Muscle layer of duodenum (tissue), 2 donors: ENCODE results near the gene TESK2.
"Not testable (repeated sequence)": the region's sequence is repeated elsewhere in the genome, so short reads cannot be mapped to it uniquely, and the experiment has no call there.

ENCODE experiments used
- H3K27ac ChIP-seq: one replicate; pipeline ENCODE4 v1.7.0; 2013; ENCODE audit warnings: mild to moderate bottlenecking, low read length
- H3K27me3 ChIP-seq: one replicate; pipeline ENCODE4 v1.7.0; 2013; ENCODE audit warnings: low read depth, mild to moderate bottlenecking, control low read depth, low read length
- H3K36me3 ChIP-seq, 2 donors: one replicate each; pipeline ENCODE4 v1.7.0; 2013; ENCODE audit warnings: low read length in 2 of 2, control low read depth in 1 of 2, mild to moderate bottlenecking in 1 of 2; ENCODE audit not compliant: insufficient read depth in 2 of 2, control insufficient read depth in 1 of 2
- H3K4me1 ChIP-seq, 2 donors: one replicate each; pipeline ENCODE4 v1.7.0; 2013; ENCODE audit warnings: low read length in 2 of 2, mild to moderate bottlenecking in 2 of 2, control low read depth in 1 of 2, moderate library complexity in 1 of 2; ENCODE audit not compliant: insufficient read depth in 2 of 2, control insufficient read depth in 1 of 2
- H3K4me3 ChIP-seq, 2 donors: one replicate each; pipeline ENCODE4 v1.7.0; 2013; ENCODE audit warnings: low read length in 2 of 2, low read depth in 1 of 2, mild to moderate bottlenecking in 1 of 2
- H3K9me3 ChIP-seq, 2 donors: one replicate each; pipeline ENCODE4 v1.7.0; 2013; ENCODE audit warnings: low read length in 2 of 2, control low read depth in 1 of 2, mild to moderate bottlenecking in 1 of 2; ENCODE audit not compliant: control insufficient read depth in 1 of 2
- donor health status: healthy.

TESK2 gene

DNA sequence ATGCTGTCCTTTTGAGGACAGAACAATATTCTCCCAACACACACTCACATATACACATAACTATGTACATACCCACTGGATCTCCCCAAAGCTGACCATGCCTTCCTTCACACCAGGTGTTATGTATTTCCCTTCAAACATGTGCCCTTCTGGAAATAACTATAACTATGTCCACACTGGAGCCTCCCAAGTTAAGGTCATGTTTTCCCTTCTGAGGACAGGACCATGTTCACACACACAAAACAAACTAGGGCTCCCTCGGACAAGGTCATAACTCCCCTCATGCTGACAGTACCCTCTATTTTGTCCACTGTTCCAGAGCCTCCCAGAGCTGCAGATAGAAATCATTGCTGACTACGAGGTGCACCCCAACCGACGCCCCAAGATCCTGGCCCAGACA is 16.9 kb upstream of the TESK2 start:
- no peak overlapping the region for H3K27ac ChIP-seq
- H3K27me3 ChIP-seq, result no peaks in the 10 kb centered on the region
- H3K4me1 ChIP-seq, result peaks cover 0 to 8% of the 10 kb centered on the region in 2 donors
- H3K9me3 ChIP-seq, result no peaks in the 10 kb centered on the region
- H3K36me3 ChIP-seq, result peaks cover 35 to 38% of the 10 kb centered on the region in 2 donors
- H3K4me3 ChIP-seq, result no peak overlapping the region

DNA sequence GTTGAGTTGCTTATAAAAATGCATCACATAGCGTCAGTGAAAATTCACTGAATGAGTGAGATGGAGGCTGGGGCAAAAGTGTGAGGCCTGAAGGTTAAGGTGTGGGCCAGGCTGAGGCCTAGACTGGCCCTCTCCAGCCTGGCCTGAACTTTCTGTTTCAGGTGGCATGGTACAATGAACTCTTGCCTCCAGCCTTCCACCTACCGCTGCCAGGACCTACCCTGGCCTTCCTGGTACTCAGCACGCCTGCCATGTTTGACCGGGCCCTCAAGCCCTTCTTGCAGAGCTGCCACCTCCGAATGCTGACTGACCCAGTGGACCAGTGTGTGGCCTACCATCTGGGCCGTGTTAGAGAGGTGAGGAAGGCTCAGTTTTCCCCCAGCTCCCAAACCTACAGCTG is 16.2 kb upstream of the TESK2 start:
- peaks cover 28 to 31% of the 10 kb centered on the region in 2 donors for H3K36me3 ChIP-seq
- no peak overlapping the region for H3K27ac ChIP-seq
- H3K9me3 ChIP-seq, result no peaks in the 10 kb centered on the region
- no peaks in the 10 kb centered on the region for H3K27me3 ChIP-seq
- H3K4me1 ChIP-seq, result peaks cover 0 to 8% of the 10 kb centered on the region in 2 donors
- H3K4me3 ChIP-seq, result no peak overlapping the region

DNA sequence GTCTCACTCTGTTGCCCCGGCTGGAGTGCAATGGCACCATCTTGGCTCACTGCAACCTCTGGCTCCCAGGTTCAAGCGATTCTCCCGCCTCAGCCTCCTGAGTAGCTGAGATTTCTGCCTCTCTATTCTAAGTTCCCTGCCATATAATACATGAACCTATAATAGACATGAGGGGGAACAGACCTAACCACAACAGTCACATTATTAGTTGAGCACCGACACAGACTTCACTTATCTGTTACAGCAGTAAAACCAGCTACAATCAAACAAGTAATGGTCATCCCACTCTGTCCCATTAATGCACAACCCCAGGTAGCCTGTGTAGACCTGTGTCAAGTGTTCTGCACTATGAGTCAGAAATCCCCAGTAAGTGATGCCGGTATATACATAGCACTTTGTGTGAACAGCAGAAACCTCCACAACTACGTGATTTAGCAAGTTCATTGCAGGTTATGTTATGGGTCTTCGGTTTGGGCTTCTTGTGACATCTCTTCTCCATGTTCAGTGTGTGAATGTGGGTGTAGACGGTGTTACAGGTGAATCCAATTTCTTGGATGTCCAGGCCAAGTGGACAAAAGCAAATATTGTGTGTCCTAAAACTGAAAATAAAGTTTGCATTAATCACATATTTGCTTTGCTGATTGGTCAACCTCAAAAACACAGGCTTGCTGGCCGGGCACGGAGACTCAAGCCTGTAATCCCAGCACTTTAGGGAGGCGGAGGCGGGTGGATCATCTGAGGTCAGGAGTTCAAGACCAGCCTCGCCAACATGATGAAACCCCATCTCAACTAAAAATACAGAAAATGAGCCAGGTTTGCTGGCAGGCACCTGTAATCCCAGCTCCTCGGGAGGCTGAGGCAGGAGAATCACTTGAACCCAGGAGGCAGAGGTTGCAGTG is 12.7 kb upstream of the TESK2 start:
- Histone ChIP-seq H3K9me3 (no peaks in the 10 kb centered on the region), H3K27me3 (no peaks in the 10 kb centered on the region), H3K27ac (no peak overlapping the region), H3K4me3 (no peak overlapping the region), H3K36me3 (peaks cover 3 to 7% of the 10 kb centered on the region in 2 donors), H3K4me1 (peaks cover 0 to 28% of the 10 kb centered on the region in 2 donors)

DNA sequence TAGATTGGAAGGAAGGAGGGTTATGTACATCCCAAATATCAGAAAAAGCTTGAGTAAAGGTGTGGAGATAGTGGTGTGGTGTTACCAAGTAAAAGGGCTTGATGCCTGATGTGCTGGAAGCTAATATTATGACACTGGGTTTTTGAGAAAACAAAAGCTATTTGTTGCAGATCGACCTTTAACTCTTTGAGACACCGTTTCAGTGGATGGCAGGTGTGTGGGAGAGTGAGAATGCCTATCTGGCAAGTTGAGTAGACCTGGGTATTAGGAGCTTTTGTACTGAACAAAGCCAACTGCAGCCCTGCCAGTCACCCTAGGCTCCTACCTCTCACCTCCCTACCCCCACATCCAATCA is 10.5 kb upstream of the TESK2 start:
- peaks cover 0 to 24% of the 10 kb centered on the region in 2 donors for H3K4me1 ChIP-seq
- peak overlapping the region in 1 of 2 donors; percentile 90 for H3K4me3 ChIP-seq

DNA sequence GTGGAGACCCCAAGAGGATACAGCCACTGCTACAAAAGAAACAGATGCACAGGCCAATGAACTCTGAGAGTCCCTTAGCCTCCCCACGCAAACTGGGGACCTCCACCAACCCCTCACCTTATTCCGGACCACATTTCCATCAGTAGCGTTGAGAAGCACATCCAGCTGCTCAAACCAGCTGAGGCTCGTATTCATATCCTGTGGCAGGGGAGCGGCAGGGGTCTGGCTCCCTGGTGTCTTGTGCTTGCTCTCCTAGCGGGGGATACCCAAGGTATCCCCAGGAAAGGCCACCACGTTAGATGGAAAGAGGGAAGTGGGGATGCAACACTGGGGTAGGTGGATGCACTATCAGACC is 8.4 kb upstream of the TESK2 start:
- no peaks in the 10 kb centered on the region for H3K27me3 ChIP-seq
- peak overlapping the region; percentile 90 to 91 for H3K4me3 ChIP-seq
- H3K4me1 ChIP-seq, result peaks cover 0 to 24% of the 10 kb centered on the region in 2 donors
- peak overlapping the region; percentile 77 for H3K27ac ChIP-seq
- no peaks in the 10 kb centered on the region for H3K36me3 ChIP-seq
- H3K9me3 ChIP-seq, result no peaks in the 10 kb centered on the region

More for the DNA sequence above, 10.5 kb upstream of the TESK2 start:
- Histone ChIP-seq H3K27me3 (no peaks in the 10 kb centered on the region), H3K9me3 (no peaks in the 10 kb centered on the region), H3K36me3 (no peaks in the 10 kb centered on the region), H3K27ac (no peak overlapping the region)

DNA sequence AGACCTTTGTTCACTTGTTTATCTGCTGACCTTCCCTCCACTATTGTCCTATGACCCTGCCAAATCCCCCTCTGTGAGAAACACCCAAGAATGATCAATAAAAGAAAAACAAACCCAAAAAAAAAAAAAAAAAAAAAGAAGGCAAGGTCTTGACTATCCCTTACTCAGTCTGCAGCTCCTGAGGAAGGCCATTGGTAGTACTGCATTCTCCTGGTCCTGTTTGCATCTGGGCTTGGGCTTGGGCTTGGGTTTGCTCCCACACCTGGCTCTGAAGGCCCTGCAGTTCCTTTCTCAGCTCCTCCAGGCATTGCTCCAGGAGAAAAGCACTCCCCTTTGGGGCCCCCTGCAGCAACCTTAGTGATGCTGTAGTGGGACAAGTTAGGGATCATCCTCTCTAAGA is 7.3 kb upstream of the TESK2 start:
- no peaks in the 10 kb centered on the region for H3K36me3 ChIP-seq
- H3K4me3 ChIP-seq, result no peak overlapping the region
- peaks cover 0 to 24% of the 10 kb centered on the region in 2 donors for H3K4me1 ChIP-seq
- H3K27ac ChIP-seq, result no peak overlapping the region
- no peaks in the 10 kb centered on the region for H3K27me3 ChIP-seq
- no peaks in the 10 kb centered on the region for H3K9me3 ChIP-seq

DNA sequence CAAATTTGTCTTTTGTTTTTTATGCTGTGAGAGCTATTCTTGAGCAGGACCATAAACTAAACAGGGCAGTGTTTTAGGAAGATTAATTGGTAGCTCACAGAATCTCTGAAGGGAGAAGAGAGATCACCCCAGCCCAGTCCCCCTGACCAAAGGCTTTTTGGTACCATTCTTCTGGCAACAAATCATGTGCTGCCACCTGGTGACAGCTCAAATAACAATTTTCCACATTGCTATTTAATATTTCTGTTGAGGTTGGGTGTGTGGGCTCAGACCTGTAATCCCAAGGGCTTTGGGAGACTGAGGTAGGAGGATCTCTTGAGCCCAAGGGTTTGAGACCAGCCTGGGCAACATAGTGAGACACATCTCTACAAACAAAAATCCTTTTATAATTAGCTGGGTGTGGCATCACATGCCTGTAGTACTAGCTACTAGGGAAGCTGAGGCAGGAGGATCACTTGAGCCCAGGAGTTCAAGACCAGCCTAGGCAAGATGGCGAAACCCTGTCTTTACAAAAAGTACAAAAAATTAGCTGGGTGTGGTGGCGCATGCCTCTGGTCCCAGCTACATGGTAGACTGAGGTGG is 2.2 kb upstream of the TESK2 start:
- Histone ChIP-seq H3K36me3 (no peaks in the 10 kb centered on the region), H3K27ac (no peak overlapping the region), H3K4me3 (no peak overlapping the region), H3K27me3 (no peaks in the 10 kb centered on the region), H3K9me3 (no peaks in the 10 kb centered on the region), H3K4me1 (peaks cover 0 to 13% of the 10 kb centered on the region in 2 donors)

DNA sequence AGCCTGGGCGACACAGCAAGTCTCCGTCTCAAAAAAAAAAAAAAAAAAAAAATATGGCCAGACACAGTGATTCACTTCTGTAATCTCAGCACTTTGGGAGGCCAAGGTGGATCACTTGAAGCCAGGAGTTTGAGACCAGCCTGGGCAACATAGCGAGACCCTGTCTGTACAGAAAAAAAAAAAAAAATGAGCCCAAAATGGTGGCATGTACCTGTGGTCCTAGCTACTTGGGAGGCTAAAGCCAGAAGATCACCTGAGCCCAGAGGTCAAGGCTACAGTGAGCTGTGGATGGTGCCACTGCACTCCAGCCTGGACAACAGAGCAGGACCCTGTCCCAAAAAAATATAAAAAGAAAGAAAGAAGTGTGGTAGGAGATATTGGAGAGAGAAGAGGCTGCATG is 1.7 kb upstream of the TESK2 start:
- Histone ChIP-seq H3K27ac (no peak overlapping the region), H3K9me3 (no peaks in the 10 kb centered on the region), H3K4me3 (no peak overlapping the region), H3K27me3 (no peaks in the 10 kb centered on the region), H3K36me3 (no peaks in the 10 kb centered on the region), H3K4me1 (peaks cover 0 to 13% of the 10 kb centered on the region in 2 donors)

DNA sequence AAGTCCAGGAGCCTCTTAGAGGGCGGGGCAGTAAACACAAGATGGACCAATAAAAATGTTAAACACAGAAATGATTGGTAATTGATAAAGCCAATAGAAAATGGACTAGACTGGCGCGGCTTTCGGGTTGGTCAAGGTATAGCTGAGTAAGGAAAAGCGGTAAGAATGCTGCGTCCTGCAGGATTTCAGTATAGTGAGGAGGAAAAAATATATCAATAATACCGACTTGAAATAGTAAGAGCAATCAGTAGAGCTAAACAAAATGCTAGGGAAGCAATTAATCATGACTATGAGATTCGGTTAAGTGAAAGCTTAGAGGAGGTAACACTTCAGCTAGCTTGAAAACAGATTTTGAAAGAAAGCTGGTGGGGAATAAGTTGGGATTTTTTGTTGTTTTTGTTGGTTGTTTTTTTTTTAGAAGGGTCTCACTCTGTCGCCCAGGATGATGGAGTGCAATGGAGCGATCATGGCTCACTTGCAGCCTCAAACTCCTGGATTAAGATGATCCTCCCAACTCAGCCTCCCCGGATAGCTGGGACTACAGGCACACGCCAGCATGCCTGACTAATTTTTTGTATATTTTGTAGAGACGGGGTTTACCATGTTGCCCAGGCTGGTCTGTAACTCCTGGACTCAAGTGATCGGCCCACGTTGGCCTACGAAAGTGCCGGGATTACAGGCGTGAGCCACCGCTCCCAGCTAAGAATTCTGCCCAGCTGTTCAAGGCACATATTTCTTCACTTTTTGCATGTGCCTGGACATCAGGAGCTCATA is 711 bp upstream of the TESK2 start:
- Histone ChIP-seq H3K36me3 (no peaks in the 10 kb centered on the region), H3K27ac (no peak overlapping the region), H3K9me3 (no peaks in the 10 kb centered on the region), H3K4me3 (peak overlapping the region; percentile 83 to 93), H3K27me3 (no peaks in the 10 kb centered on the region), H3K4me1 (peaks cover 0 to 13% of the 10 kb centered on the region in 2 donors)

DNA sequence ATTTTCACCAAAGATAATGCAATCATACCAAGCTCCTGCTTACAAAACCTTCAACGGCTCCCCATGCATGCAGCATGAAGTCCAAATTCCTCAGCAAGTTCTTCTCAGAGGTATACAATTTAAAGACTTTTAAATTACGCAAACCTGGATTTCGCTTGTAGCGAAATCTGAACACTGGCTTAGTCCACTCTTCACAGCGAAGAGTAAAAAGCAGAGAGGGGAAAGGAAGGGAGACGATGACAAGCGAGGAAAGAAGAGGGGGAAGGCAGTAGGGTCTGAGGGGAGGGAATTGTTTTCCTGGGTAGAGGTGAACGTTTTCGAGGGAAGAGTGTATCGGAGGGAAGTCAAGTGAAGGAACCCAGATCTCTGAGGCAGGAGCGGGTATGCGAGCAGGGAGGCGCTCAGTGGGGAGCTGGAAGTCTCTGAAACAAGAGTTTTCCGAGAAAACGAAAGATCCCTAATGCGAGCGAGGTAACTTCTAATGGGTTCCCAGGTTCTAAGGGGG is 790 bp downstream of the TESK2 start:
- Histone ChIP-seq H3K27ac (peak overlapping the region; percentile 49), H3K36me3 (no peaks in the 10 kb centered on the region), H3K4me1 (peaks cover 0 to 13% of the 10 kb centered on the region in 2 donors), H3K4me3 (peak overlapping the region; percentile 83 to 93), H3K9me3 (no peaks in the 10 kb centered on the region), H3K27me3 (no peaks in the 10 kb centered on the region)

DNA sequence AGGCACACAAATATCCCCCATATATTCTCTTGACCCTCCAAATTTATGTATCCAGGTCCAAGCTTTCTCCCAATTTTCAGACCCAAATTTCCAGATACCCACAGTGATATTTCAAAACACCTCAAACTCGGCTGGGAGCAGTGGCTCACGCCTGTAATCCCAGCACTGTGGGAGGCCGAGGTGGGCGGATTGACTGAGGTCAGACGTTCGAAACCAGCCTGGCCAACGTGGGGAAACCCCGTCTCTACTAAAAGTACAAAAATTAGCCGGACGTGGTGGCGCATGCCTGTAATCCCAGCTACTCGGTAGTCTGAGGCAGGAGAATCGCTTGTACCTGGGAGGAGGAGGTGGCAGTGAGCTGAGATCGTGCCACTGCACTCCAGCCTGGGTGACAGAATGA is 1.6 kb downstream of the TESK2 start:
- not testable (repeated sequence) for H3K27me3 ChIP-seq, H3K36me3 ChIP-seq, H3K9me3 ChIP-seq, H3K27ac ChIP-seq
- H3K4me1 ChIP-seq, result peaks cover 0 to 13% of the 10 kb centered on the region in 2 donors
- peak overlapping the region in 1 of 2 donors; percentile 83 for H3K4me3 ChIP-seq
